Breast epithelium (tissue), 4 donors: ENCODE measurements around the gene LHFPL3. TPM values are rescaled to one million over a fixed set of nuclear protein-coding genes. Genes with fewer than 3 reads are reported as not detected.

Experiments used
- DNase-seq, 2 donors: peaks; one replicate each; pipeline ENCODE4 v3.0.0-alpha.2; 2019; ENCODE audit warnings: low spot score in 2 of 2
- H3K27ac ChIP-seq, 2 donors: fragments of 200-600 bp; sonication (generic) in 1 of 2; one replicate each; pipeline ENCODE4 v1.5.1; 2016 to 2019; ENCODE audit warnings: mild to moderate bottlenecking in 1 of 2
- H3K27me3 ChIP-seq, 2 donors: fragments of 200-600 bp; sonication (generic) in 1 of 2; one replicate each; pipeline versions ENCODE4 v1.5.1 to v1.6.0; 2017 to 2019; ENCODE audit warnings: control low read depth in 1 of 2, mild to moderate bottlenecking in 1 of 2
- H3K36me3 ChIP-seq: fragments of 200-600 bp; one replicate; pipeline ENCODE4 v1.5.1; 2019
- H3K4me1 ChIP-seq, 2 donors: fragments of 200-600 bp; sonication (generic); one replicate each; pipeline ENCODE4 v1.5.1; 2016 to 2019; ENCODE audit warnings: control low read depth in 1 of 2
- H3K4me3 ChIP-seq, 3 donors: fragments of 200-600 bp; sonication (generic); 1 replicate in 2 of 3; 2 replicates in 1 of 3; pipeline ENCODE4 v1.5.1; 2016 to 2019; ENCODE audit warnings: mild to moderate bottlenecking in 3 of 3, moderate library complexity in 2 of 3
- H3K9me3 ChIP-seq, 2 donors: fragments of 200-600 bp; sonication (generic) in 1 of 2; one replicate each; pipeline ENCODE4 v1.5.1; 2016 to 2019; ENCODE audit warnings: control low read depth in 1 of 2
- CTCF ChIP-seq, 3 donors: fragments of 450-650 bp; IDR thresholded peaks; one replicate each; pipeline ENCODE4 v1.5.1; 2016 to 2017; ENCODE audit warnings: antibody characterized with exemption in 3 of 3, mild to moderate bottlenecking in 3 of 3, moderate library complexity in 3 of 3
- POLR2A ChIP-seq: fragments of 450-650 bp; IDR thresholded peaks from one replicate; pipeline ENCODE4 v1.6.1; 2016; ENCODE audit warnings: antibody characterized with exemption, mild to moderate bottlenecking, moderate library complexity
- POLR2AphosphoS5 ChIP-seq, 3 donors: sonication (generic); formaldehyde crosslinking; IDR thresholded peaks; one replicate each; pipeline ENCODE4 v1.6.1; 2017; ENCODE audit warnings: antibody characterized with exemption in 3 of 3
- intact Hi-C: fragments of 100-400 bp; cut with DNase I; formaldehyde crosslinking; loops from one replicate; pipeline ENCODE4 v1.15.1; 2023; ENCODE audit warnings: low total_unique reads
- total RNA-seq, 3 donors: library from RNA; depleted of rRNA; stranded (reverse); fragments of >200 nt; gene quantifications; one replicate each; pipeline ENCODE4 v1.1.0, GENCODE V29; 2016

Gene LHFPL3
- total RNA-seq, 3 donors from 2014 or later, result not detected

- DNase-seq, result no peak
- Histone ChIP-seq H3K36me3 (no peaks in the 10 kb centered on the region), H3K9me3 (no peaks in the 10 kb centered on the region), H3K27ac (no peak overlapping the region), H3K27me3 (peaks cover 0 to 6% of the 10 kb centered on the region in 2 donors), H3K4me3 (no peak overlapping the region), H3K4me1 (no peaks in the 10 kb centered on the region)
- no peak for TF ChIP-seq CTCF (IDR thresholded peaks at IDR 0.05)
- TF ChIP-seq POLR2A, result no peak
- no peak for TF ChIP-seq POLR2AphosphoS5 (IDR thresholded peaks at IDR 0.05)
- intact Hi-C loops, result no loop called here
Measured at GRCh38 chr7:104653825-104654401, 325.5 kb downstream of the LHFPL3 start.

GRCh38 chr7:104655592-104655991, 327.2 kb downstream of the LHFPL3 start:
- Histone ChIP-seq H3K4me3 (no peak overlapping the region), H3K27me3 (no peaks in the 10 kb centered on the region), H3K36me3 (no peaks in the 10 kb centered on the region), H3K27ac (no peak overlapping the region), H3K9me3 (no peaks in the 10 kb centered on the region), H3K4me1 (no peaks in the 10 kb centered on the region)
- intact Hi-C loops, result no loop called here
- DNase-seq, result no peak
- TF ChIP-seq POLR2AphosphoS5 (IDR thresholded peaks at IDR 0.05) (no peak), POLR2A (no peak), CTCF (IDR thresholded peaks at IDR 0.05) (no peak)

- H3K27ac ChIP-seq, result no peak overlapping the region
- no peaks in the 10 kb centered on the region for H3K27me3 ChIP-seq
- intact Hi-C loops, result no loop called here
- H3K36me3 ChIP-seq, result no peaks in the 10 kb centered on the region
- no peak overlapping the region for H3K4me3 ChIP-seq
- H3K9me3 ChIP-seq, result no peaks in the 10 kb centered on the region
- DNase-seq, result no peak
- H3K4me1 ChIP-seq, result no peaks in the 10 kb centered on the region
- TF ChIP-seq POLR2A, result no peak
- TF ChIP-seq CTCF (IDR thresholded peaks at IDR 0.05), result no peak
- no peak for TF ChIP-seq POLR2AphosphoS5 (IDR thresholded peaks at IDR 0.05)
Measured at GRCh38 chr7:104656467-104656866, 328.1 kb downstream of the LHFPL3 start.

- Histone ChIP-seq H3K9me3 (no peaks in the 10 kb centered on the region), H3K36me3 (no peaks in the 10 kb centered on the region), H3K4me3 (no peak overlapping the region), H3K27me3 (no peaks in the 10 kb centered on the region), H3K27ac (no peak overlapping the region), H3K4me1 (no peaks in the 10 kb centered on the region)
- intact Hi-C loops, result no loop called here
- TF ChIP-seq CTCF (IDR thresholded peaks at IDR 0.05), result no peak
- TF ChIP-seq POLR2A, result no peak
- no peak for TF ChIP-seq POLR2AphosphoS5 (IDR thresholded peaks at IDR 0.05)
- DNase-seq, result no peak
Measured at GRCh38 chr7:104657134-104657533, 328.7 kb downstream of the LHFPL3 start.

- no peak overlapping the region for H3K4me3 ChIP-seq
- no peaks in the 10 kb centered on the region for H3K4me1 ChIP-seq
- H3K27ac ChIP-seq, result no peak overlapping the region
- no peak for DNase-seq
- intact Hi-C loops, result no loop called here
- H3K36me3 ChIP-seq, result no peaks in the 10 kb centered on the region
- TF ChIP-seq POLR2AphosphoS5 (IDR thresholded peaks at IDR 0.05) (no peak), POLR2A (no peak), CTCF (IDR thresholded peaks at IDR 0.05) (no peak)
- no peaks in the 10 kb centered on the region for H3K9me3 ChIP-seq
- H3K27me3 ChIP-seq, result no peaks in the 10 kb centered on the region
Measured at GRCh38 chr7:104661575-104661974, 333.2 kb downstream of the LHFPL3 start.
